ENCODE results near the gene RALY. TPM values are rescaled to one million over a fixed set of nuclear protein-coding genes. Genes with fewer than 3 reads are reported as not detected.

Gene RALY
- total RNA-seq, 1 donor from 2014 or later, result 78.5 TPM

DNA sequence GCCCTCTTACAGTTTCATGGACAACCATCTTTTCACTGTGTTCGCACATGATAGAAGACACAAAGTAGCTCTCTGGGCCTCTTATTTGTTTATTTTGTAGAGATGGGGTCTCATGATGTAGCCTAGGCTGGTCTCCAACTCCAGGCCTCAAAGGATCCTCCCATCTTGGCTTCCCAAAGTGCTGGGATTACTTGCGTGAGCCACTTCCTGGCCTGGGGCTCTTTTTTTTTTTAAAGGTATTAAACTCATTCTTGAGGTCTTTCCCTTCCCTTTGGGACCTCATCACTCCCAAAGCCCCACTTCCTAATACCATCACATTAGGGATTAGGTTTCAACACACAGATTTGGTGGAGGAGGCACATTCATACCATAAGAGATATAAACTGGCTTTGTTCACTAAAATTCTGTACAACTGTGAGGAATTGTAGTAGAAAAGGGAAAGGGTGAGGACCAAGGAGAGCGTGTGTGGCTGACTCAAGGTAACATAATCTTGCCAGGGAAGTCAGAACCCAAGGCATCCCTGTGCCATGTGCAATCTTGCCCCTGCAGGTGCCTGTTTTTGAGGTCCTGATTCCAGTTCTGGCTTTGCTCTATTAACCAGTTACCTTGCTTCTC, 72.9 kb downstream of the RALY start:
- TF ChIP-seq, protein P1, sequence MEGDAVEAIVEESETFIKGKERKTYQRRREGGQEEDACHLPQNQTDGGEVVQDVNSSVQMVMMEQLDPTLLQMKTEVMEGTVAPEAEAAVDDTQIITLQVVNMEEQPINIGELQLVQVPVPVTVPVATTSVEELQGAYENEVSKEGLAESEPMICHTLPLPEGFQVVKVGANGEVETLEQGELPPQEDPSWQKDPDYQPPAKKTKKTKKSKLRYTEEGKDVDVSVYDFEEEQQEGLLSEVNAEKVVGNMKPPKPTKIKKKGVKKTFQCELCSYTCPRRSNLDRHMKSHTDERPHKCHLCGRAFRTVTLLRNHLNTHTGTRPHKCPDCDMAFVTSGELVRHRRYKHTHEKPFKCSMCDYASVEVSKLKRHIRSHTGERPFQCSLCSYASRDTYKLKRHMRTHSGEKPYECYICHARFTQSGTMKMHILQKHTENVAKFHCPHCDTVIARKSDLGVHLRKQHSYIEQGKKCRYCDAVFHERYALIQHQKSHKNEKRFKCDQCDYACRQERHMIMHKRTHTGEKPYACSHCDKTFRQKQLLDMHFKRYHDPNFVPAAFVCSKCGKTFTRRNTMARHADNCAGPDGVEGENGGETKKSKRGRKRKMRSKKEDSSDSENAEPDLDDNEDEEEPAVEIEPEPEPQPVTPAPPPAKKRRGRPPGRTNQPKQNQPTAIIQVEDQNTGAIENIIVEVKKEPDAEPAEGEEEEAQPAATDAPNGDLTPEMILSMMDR (IDR thresholded peaks at IDR 0.05), result no peak
- Histone ChIP-seq H3K27me3 (no peaks in the 10 kb centered on the region), H3K36me3 (no peaks in the 10 kb centered on the region), H3K4me3 (no peak overlapping the region), H3K27ac (no peak overlapping the region), H3K9me3 (no peaks in the 10 kb centered on the region), H3K4me1 (peaks cover 6 to 14% of the 10 kb centered on the region in 2 donors)
- intact Hi-C loops (cut with DNase I), result no loop called here
- no peak for DNase-seq (ENCODE audit: low spot score in 2 of 2)

DNA sequence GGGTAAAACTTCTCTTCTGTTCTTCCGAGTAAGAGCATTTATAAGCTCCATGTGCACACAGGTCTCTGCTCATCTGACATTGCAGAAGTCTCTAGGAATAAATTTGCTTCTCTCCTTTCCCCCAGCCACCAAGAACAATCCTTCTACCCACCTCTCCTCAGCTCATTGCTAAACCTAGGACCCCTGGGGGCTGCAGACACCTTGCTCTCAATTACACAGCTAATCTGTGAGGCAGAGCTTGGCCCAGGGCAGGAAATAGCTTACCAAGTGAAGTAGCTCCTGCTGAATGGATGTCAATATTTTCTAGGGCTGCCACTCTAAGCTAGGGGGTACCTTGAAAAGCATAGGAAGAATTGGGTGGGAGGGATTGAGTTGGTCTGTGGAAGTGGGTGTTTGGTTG, 74.3 kb downstream of the RALY start:
- TF ChIP-seq, protein P1 (IDR thresholded peaks at IDR 0.05), result no peak
- Histone ChIP-seq H3K4me1 (peaks cover 6 to 14% of the 10 kb centered on the region in 2 donors), H3K9me3 (no peaks in the 10 kb centered on the region), H3K4me3 (no peak overlapping the region), H3K27me3 (no peaks in the 10 kb centered on the region), H3K27ac (no peak overlapping the region), H3K36me3 (peaks cover 0 to 9% of the 10 kb centered on the region in 2 donors)
- intact Hi-C loops (cut with DNase I), result no loop called here
- DNase-seq (ENCODE audit: low spot score in 2 of 2), result no peak

DNA sequence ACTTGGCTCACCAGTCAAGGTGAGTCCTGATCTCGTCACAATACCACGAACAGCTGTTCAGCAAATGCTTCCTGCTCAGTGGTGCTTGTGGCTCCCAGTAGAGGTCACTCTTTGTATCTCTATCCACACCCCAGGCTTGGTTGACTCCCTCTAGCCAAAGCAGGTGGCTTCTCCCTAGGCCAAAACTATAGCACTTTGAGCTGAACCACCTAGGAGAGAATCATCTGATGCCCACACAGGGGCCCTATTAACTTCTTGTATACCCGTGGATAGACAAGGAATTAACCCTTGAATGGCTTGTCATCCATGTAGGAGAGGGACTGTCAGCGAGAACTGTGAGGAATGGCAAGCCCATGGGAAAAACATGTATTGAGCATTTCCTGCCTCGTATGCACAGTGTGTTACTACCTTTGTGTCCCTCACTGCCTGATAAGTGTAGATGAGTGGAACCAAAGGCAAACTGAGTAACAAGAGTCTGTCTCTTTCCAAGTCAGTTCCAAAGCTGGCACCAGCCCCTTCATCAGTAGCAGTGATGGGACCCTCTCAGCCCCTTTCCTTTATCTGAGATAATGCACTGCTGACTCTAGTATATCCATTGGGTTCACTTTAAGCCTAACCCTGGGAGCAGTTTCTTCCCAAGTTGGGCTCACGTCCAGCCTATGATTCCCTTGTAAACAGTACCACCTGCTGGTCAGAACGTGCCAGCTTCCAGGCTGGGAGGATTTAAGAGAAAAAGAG, 75.8 kb downstream of the RALY start:
- peaks cover 5 to 21% of the 10 kb centered on the region in 2 donors for H3K36me3 ChIP-seq
- no peak overlapping the region for H3K27ac ChIP-seq
- TF ChIP-seq, protein P1 (IDR thresholded peaks at IDR 0.05), result peak; percentile 83 to 89 (median 84)
- H3K9me3 ChIP-seq, result no peaks in the 10 kb centered on the region
- H3K27me3 ChIP-seq, result no peaks in the 10 kb centered on the region
- peak in 1 of 2 donors; percentile 84 for DNase-seq (ENCODE audit: low spot score in 2 of 2)
- intact Hi-C loops (cut with DNase I), result loop anchor here (1.0 to 2.0 kb wide), 4 partner anchors 60 to 207 kb away; partner anchors contain the start of gene RALY
- peaks cover 6 to 11% of the 10 kb centered on the region in 2 donors for H3K4me1 ChIP-seq
- H3K4me3 ChIP-seq, result no peak overlapping the region

DNA sequence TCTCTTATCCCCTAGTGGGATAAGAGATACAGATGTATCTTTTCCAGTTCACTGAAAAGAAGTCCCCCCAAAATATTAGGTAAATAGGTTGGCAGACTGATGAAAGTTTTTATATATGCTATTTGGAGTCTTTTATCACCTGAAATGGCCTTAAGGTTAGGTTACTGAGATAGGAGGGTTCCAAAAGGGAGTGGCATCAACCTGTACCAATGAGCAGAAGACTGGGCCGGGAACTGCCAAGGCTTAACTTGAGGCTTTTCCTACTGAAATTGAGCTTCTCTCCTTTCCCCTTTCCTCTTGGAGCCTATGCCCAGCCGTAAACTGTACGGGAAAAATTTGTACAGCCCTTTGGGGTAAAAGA, 76.3 kb downstream of the RALY start:
- Histone ChIP-seq H3K9me3 (no peaks in the 10 kb centered on the region), H3K4me1 (peaks cover 6 to 11% of the 10 kb centered on the region in 2 donors), H3K27ac (no peak overlapping the region), H3K4me3 (no peak overlapping the region), H3K27me3 (no peaks in the 10 kb centered on the region), H3K36me3 (peaks cover 5 to 25% of the 10 kb centered on the region in 2 donors)
- intact Hi-C loops (cut with DNase I), result loop anchor here (1.0 to 2.0 kb wide), 3 partner anchors 77 to 208 kb away; partner anchors contain the start of gene RALY
- TF ChIP-seq, protein P1 (IDR thresholded peaks at IDR 0.05), result no peak
- DNase-seq (ENCODE audit: low spot score in 2 of 2), result no peak

DNA sequence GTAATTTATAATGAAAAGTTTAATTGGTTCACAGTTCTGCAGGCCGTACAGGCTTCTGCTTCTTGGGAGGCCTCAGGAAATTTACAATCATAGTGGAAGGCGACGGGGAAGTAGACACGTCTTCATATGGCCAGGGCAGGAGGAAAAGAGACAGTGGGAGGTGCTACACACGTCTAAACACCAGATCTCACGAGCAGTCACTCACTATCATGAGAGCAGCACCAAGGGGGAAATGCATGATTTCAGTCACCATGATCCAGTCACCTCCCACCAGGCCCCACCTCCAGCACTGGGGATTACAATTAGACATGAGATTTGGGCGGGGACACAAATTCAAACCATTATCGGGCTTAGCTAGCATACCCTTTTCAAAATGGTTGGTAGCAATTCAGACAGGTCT, 77.1 kb downstream of the RALY start:
- DNase-seq (ENCODE audit: low spot score in 2 of 2), result no peak
- intact Hi-C loops (cut with DNase I), result loop anchor here (1.0 to 2.0 kb wide), 3 partner anchors 78 to 209 kb away; partner anchors contain the start of gene RALY
- Histone ChIP-seq H3K27ac (no peak overlapping the region), H3K9me3 (no peaks in the 10 kb centered on the region), H3K27me3 (no peaks in the 10 kb centered on the region), H3K36me3 (peaks cover 5 to 33% of the 10 kb centered on the region in 2 donors), H3K4me1 (peaks cover 4 to 5% of the 10 kb centered on the region in 2 donors), H3K4me3 (no peak overlapping the region)
- TF ChIP-seq, protein P1 (IDR thresholded peaks at IDR 0.05), result no peak
